NCI-H748 treated with DMSO at 0.1 percent for 48 hours (cell line): ENCODE results near the gene XCL1.
"Not testable (repeated sequence)": the region's sequence is repeated elsewhere in the genome, so short reads cannot be mapped to it uniquely, and the experiment has no call there.

ENCODE experiments used
- DNase-seq: peaks from one replicate; lab custom pipeline; 2025; lab: John Stamatoyannopoulos, UW

XCL1 gene

GRCh38 chr1:168567568-168567967 lies 8.8 kb upstream of the XCL1 start:
- DNase-seq: no peak

- DNase-seq: no peak
Observed at GRCh38 chr1:168568346-168568745, 8.1 kb upstream of the XCL1 start.

- DNase-seq: no peak
Observed at GRCh38 chr1:168570652-168571051, 5.8 kb upstream of the XCL1 start.

- no peak for DNase-seq
Observed at GRCh38 chr1:168572633-168573032, 3.8 kb upstream of the XCL1 start.

- not testable (repeated sequence) for DNase-seq
Observed at GRCh38 chr1:168574234-168574633, 2.2 kb upstream of the XCL1 start.

GRCh38 chr1:168578531-168579185 lies 2.3 kb downstream of the XCL1 start:
- not testable (repeated sequence) for DNase-seq

- DNase-seq: not testable (repeated sequence)
Observed at GRCh38 chr1:168580290-168580689, 3.9 kb downstream of the XCL1 start.

GRCh38 chr1:168580991-168581390 lies 4.6 kb downstream of the XCL1 start:
- DNase-seq: not testable (repeated sequence)

GRCh38 chr1:168581817-168582572 lies 5.6 kb downstream of the XCL1 start:
- no peak for DNase-seq

GRCh38 chr1:168582688-168583336 lies 6.4 kb downstream of the XCL1 start:
- DNase-seq: no peak

- no peak for DNase-seq
Observed at GRCh38 chr1:168583571-168583970, 7.2 kb downstream of the XCL1 start.

- no peak for DNase-seq
Observed at GRCh38 chr1:168585191-168585590, 8.8 kb downstream of the XCL1 start.

- no peak for DNase-seq
Observed at GRCh38 chr1:168585937-168586336, 9.5 kb downstream of the XCL1 start.

GRCh38 chr1:168589167-168589566 lies 12.8 kb downstream of the XCL1 start:
- DNase-seq: no peak

- no peak for DNase-seq
Observed at GRCh38 chr1:168591066-168591465, 14.7 kb downstream of the XCL1 start.

- no peak for DNase-seq
Observed at GRCh38 chr1:168591641-168592250, 15.3 kb downstream of the XCL1 start.

- DNase-seq: not testable (repeated sequence)
Observed at GRCh38 chr1:168595403-168595802, 19.0 kb downstream of the XCL1 start.

- DNase-seq: no peak
Observed at GRCh38 chr1:168598125-168598524, 21.7 kb downstream of the XCL1 start.

- DNase-seq: no peak
Observed at GRCh38 chr1:168598892-168599291, 22.5 kb downstream of the XCL1 start.

- DNase-seq: no peak
Observed at GRCh38 chr1:168599641-168600040, 23.2 kb downstream of the XCL1 start.

GRCh38 chr1:168601051-168601450 lies 24.6 kb downstream of the XCL1 start:
- no peak for DNase-seq

GRCh38 chr1:168603501-168604110 lies 27.2 kb downstream of the XCL1 start:
- peak; percentile 63 for DNase-seq
